Measurements from ENCODE around the gene FCAR. TPM values are rescaled to one million over a fixed set of nuclear protein-coding genes. Genes with fewer than 3 reads are reported as not detected.
"Not testable (repeated sequence)": the region's sequence is repeated elsewhere in the genome, so short reads cannot be mapped to it uniquely, and the experiment has no call there.

Gene FCAR
- total RNA-seq, 1 experiment from 2014 or later: not detected

DNA sequence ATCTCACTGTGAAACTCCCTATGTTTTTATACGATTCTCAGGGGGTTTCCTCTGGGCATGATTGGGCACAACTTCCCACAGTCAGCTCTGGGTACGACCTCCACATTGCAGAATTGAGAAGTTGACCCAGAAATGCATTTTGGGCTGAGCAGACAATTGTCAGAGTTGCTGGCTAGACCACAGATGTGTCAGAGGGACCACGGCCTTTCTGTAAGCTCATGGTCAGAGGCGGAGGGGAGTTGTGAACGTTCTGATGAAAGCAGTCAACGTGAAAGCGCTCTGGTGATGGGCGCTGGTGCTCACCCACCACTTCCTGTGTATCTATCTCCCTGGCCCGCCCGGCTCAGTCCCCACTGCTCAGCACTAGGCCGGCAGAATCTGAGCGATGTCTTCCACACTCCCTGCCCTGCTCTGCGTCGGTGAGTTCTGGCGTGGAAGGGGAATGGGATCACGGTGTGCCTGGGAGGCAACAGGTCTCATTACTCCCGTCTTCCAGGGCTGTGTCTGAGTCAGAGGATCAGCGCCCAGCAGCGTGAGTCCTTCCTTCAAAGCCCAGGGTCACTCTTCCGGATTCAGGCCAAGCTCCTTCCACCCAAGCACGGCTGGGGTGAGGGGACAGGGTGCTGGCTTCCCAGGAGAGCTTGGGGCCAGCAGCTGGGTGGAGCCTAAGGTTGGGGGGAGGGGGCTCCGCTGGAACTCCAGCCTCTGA, 31.9 kb downstream of the FCAR start, which contains the start of gene NCR1:
Gene NCR1 (plus strand): TSS at position 346 of the 709 bp plus-strand sequence. CDS start 40 bp downstream, at position 386.
- no TSS peak for BruUV-seq (replicated peaks)
- no peak for TF ChIP-seq EZH2 (IDR thresholded peaks at IDR 0.05; ENCODE audit: low read depth)
- TF ChIP-seq, protein P1, sequence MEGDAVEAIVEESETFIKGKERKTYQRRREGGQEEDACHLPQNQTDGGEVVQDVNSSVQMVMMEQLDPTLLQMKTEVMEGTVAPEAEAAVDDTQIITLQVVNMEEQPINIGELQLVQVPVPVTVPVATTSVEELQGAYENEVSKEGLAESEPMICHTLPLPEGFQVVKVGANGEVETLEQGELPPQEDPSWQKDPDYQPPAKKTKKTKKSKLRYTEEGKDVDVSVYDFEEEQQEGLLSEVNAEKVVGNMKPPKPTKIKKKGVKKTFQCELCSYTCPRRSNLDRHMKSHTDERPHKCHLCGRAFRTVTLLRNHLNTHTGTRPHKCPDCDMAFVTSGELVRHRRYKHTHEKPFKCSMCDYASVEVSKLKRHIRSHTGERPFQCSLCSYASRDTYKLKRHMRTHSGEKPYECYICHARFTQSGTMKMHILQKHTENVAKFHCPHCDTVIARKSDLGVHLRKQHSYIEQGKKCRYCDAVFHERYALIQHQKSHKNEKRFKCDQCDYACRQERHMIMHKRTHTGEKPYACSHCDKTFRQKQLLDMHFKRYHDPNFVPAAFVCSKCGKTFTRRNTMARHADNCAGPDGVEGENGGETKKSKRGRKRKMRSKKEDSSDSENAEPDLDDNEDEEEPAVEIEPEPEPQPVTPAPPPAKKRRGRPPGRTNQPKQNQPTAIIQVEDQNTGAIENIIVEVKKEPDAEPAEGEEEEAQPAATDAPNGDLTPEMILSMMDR (conservative IDR thresholded peaks at IDR 0.05): no peak
- Histone ChIP-seq H4K20me1 (ENCODE audit: insufficient read depth) (no peaks in the 10 kb centered on the region), H3K27ac (no peak within 1 kb of the TSS), H3K4me1 (replicated peaks; ENCODE audit: insufficient read depth) (no peaks in the 10 kb centered on the region), H2AFZ (peak within 1 kb of the TSS; percentile 28; the same call in 1 of the 2 replicates), H3K4me2 (no peak within 1 kb of the TSS), H3K9me2 (ENCODE audit: insufficient read depth) (no peaks in the 10 kb centered on the region), H3K9me3 (ENCODE audit: insufficient read depth, low read depth) (no peaks in the 10 kb centered on the region), H3K4me3 (no peak within 1 kb of the TSS), H3K36me3 (ENCODE audit: low read depth) (no peaks in the 10 kb centered on the region), H3F3A (ENCODE audit: insufficient read depth, low read depth) (peaks cover 11% of the 10 kb centered on the region; the same call in 1 of the 2 replicates), H3K27me3 (ENCODE audit: insufficient read depth, low read depth) (peaks cover 17% of the 10 kb centered on the region), H3K79me2 (ENCODE audit: low read depth) (no peaks in the 10 kb centered on the region)
- intact Hi-C loops (cut with micrococcal nuclease; ENCODE audit: unreplicated experiment): no loop called here
- DNase-seq: no peak
- POLR2A ChIA-PET (ENCODE audit: unreplicated experiment): no interaction called here
- CTCF ChIA-PET: no interaction called here

DNA sequence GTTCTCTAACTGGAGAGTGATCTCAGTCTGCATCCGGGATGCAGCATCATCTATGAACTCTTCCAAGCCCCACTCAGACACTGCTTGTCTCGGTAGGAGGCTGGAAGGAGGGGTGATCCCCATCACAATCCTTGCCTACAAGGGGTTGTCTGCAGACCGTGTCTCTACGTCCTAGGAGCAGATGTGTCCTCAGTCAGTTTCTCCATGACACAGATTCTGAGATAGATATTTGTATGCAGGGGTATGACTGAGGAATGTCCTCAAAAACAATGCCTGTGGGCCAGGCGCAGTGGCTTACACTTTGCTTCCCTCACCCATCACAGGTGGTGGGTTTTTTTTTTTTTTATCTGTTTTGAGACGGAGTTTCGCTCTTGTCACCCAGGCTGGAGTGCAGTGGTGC, 32.8 kb downstream of the FCAR start:
- Histone ChIP-seq H3K27ac (no peak overlapping the region), H3K4me1 (replicated peaks; ENCODE audit: insufficient read depth) (no peaks in the 10 kb centered on the region), H3K79me2 (ENCODE audit: low read depth) (no peaks in the 10 kb centered on the region), H3K9me2 (ENCODE audit: insufficient read depth) (no peaks in the 10 kb centered on the region), H3F3A (ENCODE audit: insufficient read depth, low read depth) (0 out of 2 replicates have a peak, but pooled peaks cover 5% of the 10 kb centered on the region), H2AFZ (peak overlapping the region; percentile 28; the same call in 1 of the 2 replicates), H3K9me3 (ENCODE audit: insufficient read depth, low read depth) (no peaks in the 10 kb centered on the region), H3K27me3 (ENCODE audit: insufficient read depth, low read depth) (peaks cover 22% of the 10 kb centered on the region), H4K20me1 (ENCODE audit: insufficient read depth) (no peaks in the 10 kb centered on the region), H3K4me3 (no peak overlapping the region), H3K4me2 (no peak overlapping the region), H3K36me3 (ENCODE audit: low read depth) (no peaks in the 10 kb centered on the region)
- ChIA-PET CTCF (no interaction called here), POLR2A (ENCODE audit: unreplicated experiment) (no interaction called here)
- TF ChIP-seq EZH2 (IDR thresholded peaks at IDR 0.05; ENCODE audit: low read depth): no peak
- TF ChIP-seq, protein P1 (conservative IDR thresholded peaks at IDR 0.05): no peak
- no peak for DNase-seq
- intact Hi-C loops (cut with micrococcal nuclease; ENCODE audit: unreplicated experiment): no loop called here
- BruUV-seq (replicated peaks): no TSS peak

DNA sequence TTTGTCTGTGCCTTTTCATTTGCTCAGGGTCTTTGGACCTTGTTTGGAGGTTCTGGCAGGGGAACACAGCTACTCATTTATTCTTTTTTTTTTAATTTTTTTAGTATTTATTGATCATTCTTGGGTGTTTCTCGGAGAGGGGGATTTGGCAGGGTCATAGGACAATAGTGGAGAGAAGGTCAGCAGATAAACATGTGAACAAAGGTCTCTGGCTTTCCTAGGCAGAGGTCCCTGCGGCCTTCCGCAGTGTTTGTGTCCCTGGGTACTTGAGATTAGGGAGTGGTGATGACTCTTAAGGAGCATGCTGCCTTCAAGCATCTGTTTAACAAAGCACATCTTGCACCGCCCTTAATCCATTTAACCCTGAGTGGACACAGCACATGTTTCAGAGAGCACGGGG, 33.9 kb downstream of the FCAR start:
- POLR2A ChIA-PET (ENCODE audit: unreplicated experiment); H4K20me1 ChIP-seq (ENCODE audit: insufficient read depth); intact Hi-C loops (cut with micrococcal nuclease; ENCODE audit: unreplicated experiment); H3K9me3 ChIP-seq (ENCODE audit: insufficient read depth, low read depth); H3K4me3 ChIP-seq; H3K9me2 ChIP-seq (ENCODE audit: insufficient read depth); BruUV-seq (replicated peaks); H2AFZ ChIP-seq; H3K79me2 ChIP-seq (ENCODE audit: low read depth); DNase-seq; H3K27ac ChIP-seq; H3K4me2 ChIP-seq; H3K36me3 ChIP-seq (ENCODE audit: low read depth); H3K4me1 ChIP-seq (replicated peaks; ENCODE audit: insufficient read depth); H3F3A ChIP-seq (ENCODE audit: insufficient read depth, low read depth): not testable (repeated sequence)
- CTCF ChIA-PET: interaction anchor here (0.6 kb wide), 1 partner anchor 847 kb away, joined by 3 read pairs; no protein-coding TSS in a partner anchor
- peaks cover 28% of the 10 kb centered on the region for H3K27me3 ChIP-seq (ENCODE audit: insufficient read depth, low read depth)

All from PC-9 (cell line).